Stomach (tissue), 4 donors: ENCODE measurements around the gene SERPINB2.

Experiments used
- CTCF ChIP-seq, 7 experiments: fragments of 450-650 bp in 4 of 7; fragments of 200-600 bp in 3 of 7; sonication (generic) in 3 of 7; IDR thresholded peaks; one replicate each; pipeline ENCODE4 v1.5.1; 2016 to 2019; ENCODE audit warnings: antibody characterized with exemption in 7 of 7, control low read depth in 2 of 7, mild to moderate bottlenecking in 1 of 7
- EP300 ChIP-seq: sonication (generic); formaldehyde crosslinking; IDR thresholded peaks from one replicate; pipeline ENCODE4 v1.6.1; 2017; ENCODE audit warnings: antibody characterized with exemption
- POLR2A ChIP-seq, 4 donors: fragments of 450-650 bp; IDR thresholded peaks; one replicate each; pipeline ENCODE4 v1.6.1; 2016; ENCODE audit warnings: antibody characterized with exemption in 4 of 4, control low read depth in 2 of 4, mild to moderate bottlenecking in 1 of 4, moderate library complexity in 1 of 4

- TF ChIP-seq CTCF (IDR thresholded peaks at IDR 0.05) (no peak), EP300 (no peak), POLR2A (IDR thresholded peaks at IDR 0.05) (no peak)
Measured at GRCh38 chr18:63872586-63872985, 14.9 kb upstream of the SERPINB2 start.
